HG03060 (cell line): Measurements from ENCODE around the gene INO80B.
A peak's percentile ranks its signal among the peaks of the same experiment; 100 is the strongest.
"Not testable (repeated sequence)": the region's sequence is repeated elsewhere in the genome, so short reads cannot be mapped to it uniquely, and the experiment has no call there.

Experiments
- ATAC-seq: cut with Tn5 transposase; IDR thresholded peaks from one replicate; pipeline ENCODE4 v1.9.1; 2021; ENCODE audit warnings: low read depth, moderate number of reproducible peaks; ENCODE audit not compliant: unreplicated experiment

Gene INO80B

GRCh38 chr2:74454654-74455511 lies at the start of gene INO80B:
TSS of gene INO80B (plus strand) at chr2:74455087. CDS start at chr2:74455117, 30 bp downstream.
- ATAC-seq = peak; percentile 44

GRCh38 chr2:74406035-74406434 lies 48.9 kb upstream of the INO80B start:
- ATAC-seq = no peak

- no peak for ATAC-seq
Measured at GRCh38 chr2:74407682-74408081, 47.2 kb upstream of the INO80B start.

GRCh38 chr2:74413001-74413698 lies 41.7 kb upstream of the INO80B start:
- ATAC-seq = no peak

GRCh38 chr2:74414441-74414840 lies 40.4 kb upstream of the INO80B start:
- no peak for ATAC-seq

GRCh38 chr2:74414881-74415761 lies 39.8 kb upstream of the INO80B start:
- no peak for ATAC-seq

GRCh38 chr2:74415762-74416395 lies 39.0 kb upstream of the INO80B start:
- ATAC-seq = no peak

GRCh38 chr2:74416778-74417177 lies 38.1 kb upstream of the INO80B start:
- no peak for ATAC-seq

GRCh38 chr2:74417197-74417596 lies 37.7 kb upstream of the INO80B start:
- no peak for ATAC-seq

GRCh38 chr2:74417763-74418162 lies 37.1 kb upstream of the INO80B start:
- no peak for ATAC-seq

GRCh38 chr2:74418312-74418711 lies 36.6 kb upstream of the INO80B start:
- no peak for ATAC-seq

GRCh38 chr2:74419345-74419744 lies 35.5 kb upstream of the INO80B start:
- no peak for ATAC-seq

GRCh38 chr2:74420006-74420405 lies 34.9 kb upstream of the INO80B start:
- no peak for ATAC-seq

GRCh38 chr2:74420443-74421103 lies 34.3 kb upstream of the INO80B start:
- ATAC-seq = not testable (repeated sequence)

- peak; percentile 71 for ATAC-seq
Measured at GRCh38 chr2:74421221-74421870, 33.5 kb upstream of the INO80B start, which contains the start of the genes C2orf81 and WDR54. TSS of gene C2orf81 (minus strand) at chr2:74421619. CDS start at chr2:74421560, 59 bp downstream. TSS of gene WDR54 (plus strand) at chr2:74421730. CDS start at chr2:74422154, 424 bp downstream.

GRCh38 chr2:74423231-74424095 lies 31.4 kb upstream of the INO80B start:
- ATAC-seq = no peak

- no peak for ATAC-seq
Measured at GRCh38 chr2:74424139-74424992, 30.5 kb upstream of the INO80B start.
